Left renal pelvis (tissue), 4 donors: ENCODE data around the gene PCDHGB5. TPM values are rescaled to one million over a fixed set of nuclear protein-coding genes. Genes with fewer than 3 reads are reported as not detected.

Experiments
- DNase-seq, 4 donors: peaks; one replicate each; pipeline ENCODE4 v3.0.0-alpha.2; 2013; ENCODE audit warnings: low read depth in 4 of 4, low spot score in 3 of 4
- polyA plus RNA-seq, 4 donors: library from polyadenylated mRNA; unstranded; fragments of 120-200 nt; gene quantifications; one replicate each; pipeline ENCODE4 v1.2.1, GENCODE V29; 2013; ENCODE audit not compliant: insufficient read length in 4 of 4

The PCDHGB5 gene
- polyA plus RNA-seq, 4 donors = 9.6 to 10.3 (median 9.8) TPM

DNA sequence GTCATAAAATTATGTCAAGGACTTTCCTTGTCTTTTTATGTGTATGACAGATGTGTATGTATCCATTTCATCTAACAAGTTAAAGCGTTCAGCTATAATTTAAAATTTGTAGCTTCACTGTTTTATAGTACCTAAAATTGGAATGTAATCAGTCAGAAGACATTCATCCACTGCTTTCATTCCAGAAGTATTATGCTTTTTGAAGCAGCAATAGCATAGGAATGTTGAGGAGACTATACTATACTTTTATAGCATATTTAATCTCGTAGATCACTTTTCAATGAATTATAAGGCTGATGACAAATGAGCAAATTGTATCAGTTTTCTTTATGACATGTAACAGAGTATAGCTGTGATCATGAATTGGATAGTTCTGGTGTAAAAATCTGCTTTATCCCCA is 39.5 kb downstream of the PCDHGB5 start:
- DNase-seq = no peak

DNA sequence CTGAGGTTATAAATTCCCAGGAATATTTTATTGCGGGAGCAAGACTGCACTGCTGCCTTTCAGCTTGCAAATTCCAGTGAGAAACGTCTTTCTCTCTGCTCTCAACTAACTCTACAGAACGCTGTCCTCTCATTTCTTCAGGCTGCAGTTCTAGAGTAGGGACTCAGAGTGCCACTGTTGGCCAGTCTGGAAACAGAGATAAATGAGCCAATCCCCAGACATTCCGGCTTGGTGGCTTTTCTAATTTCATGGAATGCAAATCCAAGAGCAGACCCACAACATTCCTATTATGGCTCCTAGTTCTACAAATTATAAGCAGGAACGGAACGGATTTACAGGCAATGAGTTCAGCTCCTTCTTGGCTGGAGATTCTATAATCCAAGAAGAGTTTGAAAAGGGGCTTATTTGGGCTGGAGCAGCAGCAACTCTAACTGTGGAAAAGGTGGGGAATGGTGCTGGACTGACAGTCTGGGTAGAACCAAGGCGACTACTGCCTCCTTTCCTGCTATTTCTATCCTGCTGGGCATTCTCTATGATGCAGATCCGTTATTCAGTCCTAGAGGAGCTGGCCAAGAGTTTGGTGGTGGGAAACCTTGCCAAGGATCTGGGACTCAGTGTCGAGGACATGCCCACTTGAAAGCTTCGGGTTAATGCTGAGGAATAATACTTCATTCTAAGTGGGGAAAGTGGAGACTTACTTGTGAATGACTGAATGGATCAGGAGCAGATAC is 41.8 kb downstream of the PCDHGB5 start:
- no peak for DNase-seq

DNA sequence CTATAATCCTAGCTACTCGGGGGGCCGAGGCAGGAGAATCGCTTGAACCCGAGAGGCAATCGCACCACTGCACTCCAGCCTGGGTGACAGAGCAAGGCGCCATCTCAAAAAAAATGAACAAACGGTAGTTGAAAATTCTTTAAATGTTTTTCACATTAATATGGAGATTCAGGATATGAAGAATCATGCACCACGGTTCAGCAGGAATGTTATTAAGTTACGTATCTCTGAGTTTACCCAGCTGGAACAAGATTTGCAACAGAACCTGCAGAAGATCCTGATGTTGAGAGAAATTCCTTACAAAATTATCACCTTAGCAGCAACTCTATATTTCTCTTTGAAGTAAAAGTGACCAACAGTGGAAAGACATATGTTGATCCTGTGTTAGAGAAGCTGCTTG is 42.6 kb downstream of the PCDHGB5 start:
- DNase-seq = no peak

DNA sequence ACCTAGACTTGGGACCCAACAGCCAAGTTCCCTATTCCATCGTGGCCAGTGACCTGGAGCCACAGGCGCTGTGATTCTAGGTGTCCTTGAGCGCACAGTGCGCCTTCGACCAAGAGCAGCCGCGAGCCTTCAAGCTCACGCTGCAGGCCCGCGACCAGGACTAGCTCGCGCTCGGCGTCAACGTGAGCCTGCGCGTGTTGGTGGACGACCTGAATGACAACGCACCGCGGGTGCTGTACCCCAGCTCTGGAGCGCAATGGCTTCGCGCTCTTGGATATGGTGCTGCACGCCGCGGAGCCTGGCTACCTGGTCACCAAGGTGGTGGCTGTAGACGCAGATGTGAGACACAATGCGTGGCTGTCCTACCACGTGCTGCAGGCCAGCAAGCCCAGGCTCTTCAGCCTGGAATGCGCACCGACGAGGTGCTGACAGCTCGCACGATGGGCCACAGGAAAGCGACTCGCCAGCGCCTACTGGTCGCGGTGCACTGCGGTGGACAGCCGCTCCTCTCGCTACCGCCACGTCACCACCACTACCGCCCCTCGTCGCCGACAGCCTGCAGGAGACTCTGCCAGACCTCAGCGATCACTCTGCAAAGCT is 43.9 kb downstream of the PCDHGB5 start:
- DNase-seq = no peak

Other genes with a start within 250 kb of the PCDHGB5 start
- 1 to 10 TPM; 2.5 to 4.5 (median 3.4) TPM for gene PCDHB6, start 247.9 kb upstream of the PCDHGB5 start, polyA plus RNA-seq
- gene PCDHB7, start 225.3 kb upstream of the PCDHGB5 start, polyA plus RNA-seq = 1 to 10 TPM; 4.0 to 7.9 (median 5.6) TPM
- gene PCDHB8, start 220.2 kb upstream of the PCDHGB5 start, polyA plus RNA-seq = 1 to 10 TPM; 1.2 to 3.5 (median 2.7) TPM
- gene PCDHB16, start 215.6 kb upstream of the PCDHGB5 start, polyA plus RNA-seq = 1 to 10 TPM; 4.9 to 8.4 (median 5.7) TPM
- gene PCDHB9, start 210.8 kb upstream of the PCDHGB5 start, polyA plus RNA-seq = 1 to 10 TPM; 3.7 to 5.1 (median 4.5) TPM
- 10 to 100 TPM in 2 of 4 donors, 1 to 10 TPM in 2; 5.4 to 11.3 (median 8.3) TPM for gene PCDHB10, start 205.6 kb upstream of the PCDHGB5 start, polyA plus RNA-seq
- 1 to 10 TPM; 4.9 to 7.0 (median 6.5) TPM for gene PCDHB11, start 198.3 kb upstream of the PCDHGB5 start, polyA plus RNA-seq
- gene PCDHB12, start 189.2 kb upstream of the PCDHGB5 start, polyA plus RNA-seq = 1 to 10 TPM; 4.9 to 8.6 (median 5.5) TPM
- gene PCDHB13, start 184.0 kb upstream of the PCDHGB5 start, polyA plus RNA-seq = 1 to 10 TPM; 5.5 to 8.1 (median 5.9) TPM
- gene PCDHB14, start 174.6 kb upstream of the PCDHGB5 start, polyA plus RNA-seq = 10 to 100 TPM in 3 of 4 donors, 1 to 10 TPM in 1; 9.9 to 13.5 (median 10.6) TPM
- gene PCDHB15, start 152.6 kb upstream of the PCDHGB5 start, polyA plus RNA-seq = 10 to 100 TPM; 14.7 to 17.6 (median 16.6) TPM
- under 1 TPM in 1 of 4 donors, not detected in 3; 0.17 TPM for gene SLC25A2, start 93.9 kb upstream of the PCDHGB5 start, polyA plus RNA-seq
- 100 to 1,000 TPM; 142 to 184 (median 157) TPM for gene TAF7, start 77.2 kb upstream of the PCDHGB5 start, polyA plus RNA-seq
- gene PCDHGA1, start 67.4 kb upstream of the PCDHGB5 start, polyA plus RNA-seq = 1 to 10 TPM in 1 of 4 donors, under 1 TPM in 3; 0.47 to 1.1 (median 0.84) TPM
- gene PCDHGA2, start 59.2 kb upstream of the PCDHGB5 start, polyA plus RNA-seq = 10 to 100 TPM in 1 of 4 donors, 1 to 10 TPM in 3; 5.0 to 12.8 (median 7.0) TPM
- 1 to 10 TPM; 2.3 to 6.2 (median 3.8) TPM for gene PCDHGA3, start 54.1 kb upstream of the PCDHGB5 start, polyA plus RNA-seq
- gene PCDHGB1, start 47.8 kb upstream of the PCDHGB5 start, polyA plus RNA-seq = 1 to 10 TPM; 1.7 to 2.1 (median 1.9) TPM
- 1 to 10 TPM; 2.3 to 4.6 (median 2.4) TPM for gene PCDHGA4, start 42.9 kb upstream of the PCDHGB5 start, polyA plus RNA-seq
- gene PCDHGB2, start 38.0 kb upstream of the PCDHGB5 start, polyA plus RNA-seq = 1 to 10 TPM; 3.5 to 5.2 (median 3.8) TPM
- gene PCDHGA5, start 33.8 kb upstream of the PCDHGB5 start, polyA plus RNA-seq = 1 to 10 TPM; 2.2 to 6.1 (median 2.6) TPM
- 1 to 10 TPM; 1.5 to 2.8 (median 2.3) TPM for gene PCDHGB3, start 27.7 kb upstream of the PCDHGB5 start, polyA plus RNA-seq
- gene PCDHGA6, start 24.1 kb upstream of the PCDHGB5 start, polyA plus RNA-seq = 10 to 100 TPM in 1 of 4 donors, 1 to 10 TPM in 3; 4.9 to 11.1 (median 7.1) TPM
- 1 to 10 TPM; 1.8 to 2.5 (median 2.1) TPM for gene PCDHGA7, start 15.2 kb upstream of the PCDHGB5 start, polyA plus RNA-seq
- 1 to 10 TPM; 5.0 to 7.4 (median 5.5) TPM for gene PCDHGB4, start 10.2 kb upstream of the PCDHGB5 start, polyA plus RNA-seq
- gene PCDHGA8, start 5.3 kb upstream of the PCDHGB5 start, polyA plus RNA-seq = under 1 TPM; 0.40 to 0.56 (median 0.44) TPM
- 10 to 100 TPM in 1 of 4 donors, 1 to 10 TPM in 3; 4.9 to 10.1 (median 6.6) TPM for gene PCDHGA9, start 4.8 kb downstream of the PCDHGB5 start, polyA plus RNA-seq
- 10 to 100 TPM in 1 of 4 donors, 1 to 10 TPM in 3; 6.2 to 12.1 (median 8.4) TPM for gene PCDHGB6, start 10.1 kb downstream of the PCDHGB5 start, polyA plus RNA-seq
- 1 to 10 TPM; 3.1 to 4.7 (median 3.5) TPM for gene PCDHGA10, start 15.0 kb downstream of the PCDHGB5 start, polyA plus RNA-seq
- 10 to 100 TPM; 13.7 to 16.9 (median 16.3) TPM for gene PCDHGB7, start 19.7 kb downstream of the PCDHGB5 start, polyA plus RNA-seq
- 1 to 10 TPM; 4.3 to 5.2 (median 4.6) TPM for gene PCDHGA11, start 23.1 kb downstream of the PCDHGB5 start, polyA plus RNA-seq
- gene PCDHGA12, start 32.6 kb downstream of the PCDHGB5 start, polyA plus RNA-seq = 1 to 10 TPM; 1.4 to 2.1 (median 1.7) TPM
- 100 to 1,000 TPM in 3 of 4 donors, 10 to 100 TPM in 1; 98.1 to 164 (median 115) TPM for gene PCDHGC3, start 78.0 kb downstream of the PCDHGB5 start, polyA plus RNA-seq
- gene PCDHGC4, start 87.1 kb downstream of the PCDHGB5 start, polyA plus RNA-seq = 1 to 10 TPM; 2.7 to 3.1 (median 2.9) TPM
- 1 to 10 TPM in 1 of 4 donors, under 1 TPM in 3; 0.24 to 1.0 (median 0.38) TPM for gene PCDHGC5, start 91.1 kb downstream of the PCDHGB5 start, polyA plus RNA-seq
- 10 to 100 TPM; 43.8 to 81.2 (median 61.9) TPM for gene DIAPH1, start 221.1 kb downstream of the PCDHGB5 start, polyA plus RNA-seq
- 100 to 1,000 TPM in 2 of 4 donors, 10 to 100 TPM in 2; 89.9 to 112 (median 97.5) TPM for gene HDAC3, start 238.9 kb downstream of the PCDHGB5 start, polyA plus RNA-seq
- gene RELL2, start 239.1 kb downstream of the PCDHGB5 start, polyA plus RNA-seq = 1 to 10 TPM in 1 of 4 donors, under 1 TPM in 3; 0.57 to 1.3 (median 0.75) TPM